ENCODE measurements around the gene C2orf92.
"Not testable (repeated sequence)": the region's sequence is repeated elsewhere in the genome, so short reads cannot be mapped to it uniquely, and the experiment has no call there.

Gene C2orf92

DNA sequence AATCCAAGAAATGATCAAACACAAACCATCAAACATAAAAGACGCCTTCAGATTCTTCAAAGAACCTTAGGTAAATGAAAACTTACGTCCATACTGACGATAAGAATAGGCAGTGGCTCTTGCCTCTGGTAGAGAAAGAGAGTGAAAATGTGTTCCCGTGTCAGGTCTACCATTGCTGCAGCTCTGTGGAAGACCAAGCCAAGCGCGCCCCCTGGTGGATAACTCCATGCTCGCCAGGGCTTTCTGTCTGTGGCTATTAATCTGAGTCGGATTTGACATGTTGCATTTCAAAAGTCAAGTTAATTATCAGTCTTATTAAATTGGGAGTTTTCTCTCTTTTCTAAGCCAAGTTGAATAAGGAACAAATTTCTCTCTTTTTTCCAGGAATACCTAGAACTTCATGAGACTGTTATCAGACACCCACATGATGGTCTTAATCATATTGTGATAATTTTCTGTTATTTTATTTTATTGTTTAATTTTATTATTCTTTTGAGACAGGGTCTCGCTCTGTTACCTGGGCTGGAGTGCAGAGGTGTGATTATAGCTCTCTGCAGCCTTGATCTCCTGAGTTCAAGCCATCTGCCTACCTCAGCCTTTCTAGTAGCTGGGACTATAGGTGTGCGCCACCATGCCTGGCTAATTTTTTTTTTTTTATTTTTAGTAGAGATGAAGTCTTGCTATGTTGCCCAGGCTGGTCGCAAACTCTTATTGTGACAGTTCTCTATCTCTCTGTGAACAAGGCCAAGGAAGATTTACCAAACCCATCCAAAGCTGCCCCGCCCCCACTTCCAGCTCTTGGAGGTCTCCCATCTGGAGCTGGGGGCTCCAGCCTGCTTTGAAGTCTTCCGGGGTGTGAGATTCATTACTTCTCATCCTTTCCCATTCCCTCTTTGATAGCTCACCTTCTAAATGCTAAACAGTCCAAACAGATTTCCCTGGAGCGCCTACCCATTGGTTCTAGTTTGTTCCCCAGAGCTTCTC lies 28.0 kb downstream of the C2orf92 start:
- peak; percentile 84 for DNase-seq

- DNase-seq, result no peak
Measured at GRCh38 chr2:97698530-97698929, 29.0 kb downstream of the C2orf92 start.

DNA sequence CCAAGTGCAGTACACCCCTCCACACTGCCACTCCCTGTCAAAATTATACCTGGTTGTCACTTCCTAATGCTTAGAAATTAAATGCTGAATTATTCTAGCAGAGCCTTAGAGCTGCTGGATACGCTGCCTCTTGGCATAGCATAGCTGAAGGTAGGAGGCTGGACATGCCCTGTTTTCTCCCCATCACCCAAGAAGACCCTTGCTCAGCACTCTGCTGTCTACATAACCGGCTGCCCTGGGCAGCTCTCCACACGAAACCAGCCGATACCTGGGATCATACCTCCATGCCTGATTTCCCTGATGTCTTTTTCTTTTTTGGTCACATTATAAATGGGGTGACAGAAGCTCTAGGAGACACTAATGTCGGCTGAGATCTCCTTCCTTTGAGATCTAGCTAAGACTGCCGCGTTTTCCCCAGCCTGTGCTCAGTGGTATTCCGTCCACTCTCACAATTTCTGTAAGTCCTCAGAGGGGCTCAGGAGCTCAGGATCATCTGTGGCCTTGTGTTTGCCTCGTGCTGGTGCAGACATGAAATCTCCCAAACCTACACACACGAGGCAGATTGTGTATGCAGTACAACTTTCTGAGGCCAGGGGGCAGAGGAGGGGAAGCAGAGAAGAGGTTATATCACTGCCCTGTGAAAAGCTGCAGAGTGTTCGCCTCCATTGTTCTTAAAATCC lies 30.4 kb downstream of the C2orf92 start:
- DNase-seq, result peak; percentile 66

DNA sequence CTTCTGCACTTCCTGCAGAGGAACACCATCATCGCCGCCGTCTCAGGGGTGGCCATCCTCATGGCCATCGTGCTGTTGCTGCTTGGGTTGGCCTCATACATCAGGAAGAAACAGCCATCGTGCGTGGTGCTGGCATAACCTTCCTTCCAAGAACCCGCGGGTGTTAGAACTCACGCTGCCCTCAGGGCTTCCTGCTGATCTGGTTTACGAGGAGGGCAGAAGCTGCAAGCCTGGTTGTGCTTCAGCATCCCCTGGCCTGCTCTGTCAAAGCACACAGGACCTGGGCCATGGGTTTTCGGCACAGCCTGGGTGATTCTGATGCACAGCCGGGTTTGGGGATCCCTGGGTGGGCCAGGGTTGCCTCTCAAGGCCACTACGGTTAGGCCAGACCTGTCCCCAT lies 31.7 kb downstream of the C2orf92 start:
- DNase-seq, result no peak

DNA sequence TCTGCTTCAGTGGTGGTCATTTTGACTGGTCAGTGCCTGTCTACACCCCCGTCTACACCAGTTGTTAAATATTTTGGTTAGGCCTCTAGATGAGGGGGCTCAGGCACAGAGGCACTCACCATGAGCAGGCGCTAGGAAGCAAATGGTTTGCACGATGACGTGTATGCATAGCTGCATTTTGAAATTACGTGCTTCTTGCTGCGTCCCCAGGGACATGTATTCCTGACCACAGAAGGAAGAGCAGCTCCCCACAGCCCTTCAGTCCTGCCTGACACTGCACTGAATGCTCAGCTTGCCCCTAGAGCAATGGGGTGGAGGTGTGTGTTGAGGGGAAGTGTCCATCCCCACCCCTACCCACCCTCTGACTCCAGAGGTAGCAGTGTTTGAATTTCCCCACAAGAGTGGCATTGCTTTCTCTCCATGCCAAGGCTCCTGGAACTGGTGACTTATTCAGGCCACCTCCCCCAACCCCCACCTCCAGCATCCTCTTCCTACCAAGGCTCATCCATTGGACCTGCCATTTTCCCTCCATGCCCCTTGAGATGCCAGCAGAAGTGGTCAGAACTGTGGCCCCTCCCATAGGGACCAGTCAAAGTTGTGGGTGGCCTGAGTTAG lies 32.4 kb downstream of the C2orf92 start:
- no peak for DNase-seq

DNA sequence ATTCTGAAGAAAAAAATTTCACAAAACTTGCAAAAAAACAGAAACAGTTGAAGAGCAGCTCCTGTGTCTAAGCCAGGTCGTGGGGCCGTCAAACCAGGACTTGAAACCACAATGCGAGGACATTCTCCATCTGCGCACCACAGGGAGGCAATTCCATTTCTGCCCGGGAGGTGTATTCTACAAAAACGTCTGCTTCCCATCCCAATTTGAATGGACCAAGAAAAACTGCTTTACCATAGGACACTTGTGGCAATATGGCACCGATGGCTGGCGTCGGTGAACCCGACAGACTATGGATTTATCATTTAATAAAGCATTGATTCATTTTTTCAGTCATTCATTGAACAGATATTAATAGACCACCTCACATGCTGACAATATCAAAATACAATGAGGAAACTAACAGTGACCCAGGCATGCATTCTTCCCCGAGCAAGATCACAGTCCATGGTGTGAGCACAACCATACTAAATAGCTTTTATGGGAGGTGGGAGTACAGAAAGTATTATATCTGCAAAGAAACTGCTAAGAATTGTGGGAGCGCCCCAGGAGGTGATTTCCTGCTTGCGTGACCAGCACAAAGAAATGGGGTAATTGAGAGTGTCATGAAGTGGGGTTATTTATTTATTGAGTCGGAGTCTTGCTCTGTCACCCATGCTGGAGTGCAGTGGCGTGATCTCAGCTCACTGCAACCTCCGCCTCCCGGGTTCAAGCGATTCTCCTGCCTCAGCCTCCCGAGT lies 33.4 kb downstream of the C2orf92 start:
- DNase-seq, result no peak

DNA sequence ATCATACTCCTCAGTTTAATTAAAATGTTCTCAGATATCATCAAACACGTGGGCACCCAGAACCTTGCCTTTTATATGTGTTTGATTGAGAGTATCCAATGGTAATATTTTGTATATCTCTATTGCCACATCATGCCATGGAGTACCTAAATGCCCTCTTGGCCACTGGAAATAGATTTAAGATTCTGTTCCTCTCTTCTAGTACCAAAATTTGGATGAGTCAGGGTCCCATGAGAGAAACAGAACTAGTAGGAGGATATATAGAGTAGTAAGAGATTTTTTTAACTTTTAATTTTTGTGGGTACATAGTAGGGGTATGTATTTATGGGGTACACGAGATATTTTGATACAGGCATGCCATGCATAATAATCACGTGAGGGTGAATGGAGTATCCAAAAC lies 34.2 kb downstream of the C2orf92 start:
- DNase-seq, result no peak

- DNase-seq, result no peak
Measured at GRCh38 chr2:97704989-97705388, 35.5 kb downstream of the C2orf92 start.

- no peak for DNase-seq
Measured at GRCh38 chr2:97706112-97706511, 36.6 kb downstream of the C2orf92 start.

DNA sequence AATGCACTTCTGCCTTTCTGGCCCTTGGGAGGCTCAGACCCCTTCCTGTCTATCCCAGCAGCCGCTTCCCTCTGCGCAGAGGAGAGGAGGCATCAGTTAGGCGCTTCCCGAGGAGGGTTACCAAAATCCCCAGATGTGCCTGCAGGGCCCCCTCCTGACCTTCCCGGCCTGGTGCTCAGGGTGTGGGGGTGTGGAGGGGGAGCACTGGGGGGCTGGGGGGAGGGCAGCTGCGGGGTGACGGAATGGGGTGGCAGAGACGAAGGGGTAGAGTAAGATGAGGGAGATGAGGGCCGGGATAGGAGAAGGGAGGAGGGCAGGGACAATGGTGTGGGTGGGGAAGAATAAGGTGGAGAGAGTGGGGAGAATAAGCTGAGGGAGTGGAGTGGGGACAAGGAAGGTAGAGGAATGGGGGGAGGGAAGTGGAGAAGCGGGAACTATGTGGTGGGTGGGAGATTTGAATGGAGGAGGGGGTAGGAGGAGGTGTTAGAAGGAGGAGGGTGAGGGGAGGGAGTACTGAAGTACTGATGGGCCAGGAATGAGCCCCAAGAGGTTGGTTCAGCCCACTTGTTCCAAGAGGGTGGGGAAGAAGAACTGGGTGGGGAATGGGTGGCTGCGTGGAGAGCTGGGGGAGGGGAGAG lies 37.3 kb downstream of the C2orf92 start:
- DNase-seq, result no peak

GRCh38 chr2:97707362-97708047 lies 38.0 kb downstream of the C2orf92 start:
- no peak for DNase-seq

DNA sequence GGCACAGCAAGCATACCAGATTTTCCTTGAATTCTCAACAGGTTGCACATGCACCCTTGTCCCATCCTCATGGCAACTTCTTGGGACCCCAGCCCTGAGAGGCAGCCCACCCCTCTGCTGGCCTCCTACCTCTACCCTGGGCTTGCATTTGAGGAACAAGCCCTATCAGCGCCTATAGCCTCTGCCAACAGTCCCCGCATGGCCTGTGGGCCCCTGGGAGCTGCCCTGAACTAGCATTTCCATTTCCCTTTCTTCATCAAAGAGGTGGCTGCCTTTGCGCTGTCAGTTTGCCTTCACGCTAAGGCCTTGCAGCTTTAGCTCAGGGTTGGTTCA lies 38.5 kb downstream of the C2orf92 start:
- DNase-seq, result no peak

DNA sequence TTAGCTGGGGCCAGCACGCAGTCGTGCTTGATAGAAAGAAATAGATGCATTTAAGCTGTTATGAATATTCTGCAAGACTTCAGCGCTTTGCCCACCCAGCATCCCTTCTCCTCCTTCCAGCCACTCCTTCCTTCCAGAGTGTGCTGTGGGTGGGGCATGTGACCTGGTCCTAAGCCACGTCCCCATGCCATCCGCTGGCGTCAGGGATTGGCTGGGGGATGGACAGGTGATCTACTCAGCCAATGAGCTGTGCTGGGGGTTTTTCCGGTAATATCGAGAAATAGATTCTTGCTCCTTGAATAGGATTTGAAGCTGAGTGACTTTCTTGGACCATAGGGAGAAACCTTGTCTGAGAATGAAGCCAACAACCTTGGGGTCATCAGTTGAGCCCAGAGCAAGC lies 39.1 kb downstream of the C2orf92 start:
- no peak for DNase-seq

- DNase-seq, result no peak
Measured at GRCh38 chr2:97711394-97711711, 41.8 kb downstream of the C2orf92 start.

DNA sequence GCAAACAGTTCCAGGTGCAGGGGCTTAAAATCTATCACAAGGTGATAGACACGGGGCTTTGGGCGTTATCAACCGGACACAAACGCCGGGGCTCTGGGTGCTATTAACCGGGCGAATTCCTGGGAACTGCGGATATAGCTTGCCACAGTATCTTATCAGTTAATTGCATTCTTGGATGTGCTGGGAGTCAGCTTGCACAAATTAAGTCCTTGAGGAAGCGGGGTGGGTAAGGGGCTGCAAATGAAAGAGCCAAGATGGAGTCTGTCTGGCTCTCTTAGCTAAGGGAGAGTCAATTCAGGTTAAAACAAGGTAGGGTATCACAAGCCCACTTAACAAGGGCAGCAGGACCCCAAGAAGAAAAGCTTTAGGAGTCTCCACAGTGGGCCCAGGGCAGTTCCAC lies 42.7 kb downstream of the C2orf92 start:
- DNase-seq, result not testable (repeated sequence)

GRCh38 chr2:97712693-97713295 lies 43.3 kb downstream of the C2orf92 start:
- DNase-seq, result no peak

DNA sequence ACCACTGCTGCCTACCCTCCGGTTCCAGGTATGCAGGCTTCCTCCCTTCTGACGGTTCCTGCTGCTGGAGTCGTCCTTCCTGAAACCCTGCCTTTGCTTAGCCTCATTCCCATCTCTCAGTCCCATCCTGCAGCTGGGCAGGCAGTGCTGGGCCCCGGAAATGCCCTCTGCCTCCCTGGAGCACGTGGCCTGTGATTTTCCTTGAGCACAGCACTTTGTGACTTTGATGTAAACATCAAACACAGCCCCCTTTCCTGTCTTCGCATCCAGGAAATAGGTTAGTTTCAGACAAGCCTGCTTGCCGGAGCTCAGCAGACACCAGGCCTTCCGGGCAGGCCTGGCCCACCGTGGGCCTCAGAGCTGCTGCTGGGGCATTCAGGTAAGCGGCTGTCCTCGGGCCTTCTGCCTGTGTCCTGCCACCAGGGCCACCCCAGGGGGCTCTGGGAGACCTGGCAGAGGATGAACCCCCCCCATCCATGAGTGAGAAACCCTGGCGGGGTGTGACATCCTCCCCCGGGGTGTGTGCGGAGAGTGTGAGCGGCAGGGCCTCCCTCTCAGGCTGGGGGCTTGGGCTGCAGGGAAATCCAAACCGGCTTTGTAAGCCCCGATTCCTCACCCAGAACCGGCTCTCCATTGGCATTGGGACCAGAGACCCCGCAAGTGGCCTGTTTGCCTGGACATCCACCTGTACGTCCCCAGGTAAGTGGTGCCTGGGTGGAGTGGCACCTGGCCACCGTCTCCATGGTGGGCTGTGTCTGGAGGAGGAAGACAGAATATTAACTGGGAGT lies 44.0 kb downstream of the C2orf92 start, which contains the start of gene ZAP70:
Gene ZAP70 (plus strand): TSS at position 281 of the 788 bp plus-strand sequence. CDS start 10,461 bp downstream, outside the sequence.
- DNase-seq, result no peak

DNA sequence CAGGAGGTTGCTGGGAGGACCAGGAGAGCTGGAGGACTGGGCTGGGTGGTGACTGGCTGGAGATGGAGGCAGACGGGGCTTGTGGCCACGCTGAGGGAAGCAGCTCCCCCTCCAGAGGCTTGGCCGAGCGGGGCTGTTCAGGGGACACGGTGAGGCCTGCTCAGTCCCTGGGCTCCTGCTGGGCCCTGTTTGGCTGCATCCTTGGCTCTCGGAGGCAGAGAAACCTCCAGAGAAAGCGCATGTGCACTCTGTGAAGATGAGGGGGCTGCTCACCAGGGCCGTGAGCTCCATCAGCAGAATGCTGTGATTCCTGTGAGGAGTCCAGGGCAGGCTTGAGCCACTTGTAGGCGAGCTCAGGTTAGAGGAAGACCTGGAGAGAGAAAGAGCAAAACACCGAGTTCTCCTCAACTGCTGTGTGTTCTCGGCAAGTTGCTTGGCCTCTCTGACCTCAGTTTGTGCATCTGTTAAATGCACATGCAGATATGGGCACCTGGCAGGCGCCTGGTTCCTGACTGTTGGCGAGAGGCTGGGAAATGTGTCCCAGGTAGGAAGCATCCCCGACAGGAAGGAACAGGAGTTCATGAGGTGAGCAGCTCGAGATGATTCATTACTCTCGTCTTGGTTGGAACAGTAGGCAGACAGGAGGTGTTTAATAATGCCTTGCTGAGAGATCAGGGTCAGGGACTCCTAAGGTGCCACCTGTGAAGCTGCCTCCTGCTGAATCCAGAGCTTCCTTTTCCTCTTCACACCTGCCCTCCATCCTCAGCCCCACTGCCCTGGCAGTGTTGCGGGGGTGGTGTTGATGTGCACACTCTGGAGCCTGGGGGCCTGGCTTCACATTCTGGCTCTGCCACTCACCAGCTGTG lies 44.8 kb downstream of the C2orf92 start:
- no peak for DNase-seq

- no peak for DNase-seq
Measured at GRCh38 chr2:97714950-97715652, 45.6 kb downstream of the C2orf92 start.

Data from kidney glomerular epithelial cell (primary cell).